HepG2 (cell line): ENCODE data around the gene SLC16A11. TPM values are rescaled to one million over a fixed set of nuclear protein-coding genes. Genes with fewer than 3 reads are reported as not detected.

Experiments
- ESRRA ChIP-seq: sonication (generic); formaldehyde crosslinking; IDR thresholded peaks from 2 replicates; pipeline ENCODE4 v1.5.1; 2020; ENCODE audit warnings: mild to moderate bottlenecking, low read depth, missing genetic modification reagents
- MYC ChIP-seq: sonication (generic); formaldehyde crosslinking; IDR thresholded peaks from 2 replicates; pipeline ENCODE4 v1.9.0; 2021; ENCODE audit warnings: missing genetic modification reagents, borderline replicate concordance
- NR1H2 ChIP-seq: sonication (generic); formaldehyde crosslinking; IDR thresholded peaks from 2 replicates; pipeline ENCODE4 v1.8.1; 2022; ENCODE audit warnings: low read depth, missing genetic modification reagents, borderline replicate concordance
- XBP1 ChIP-seq: sonication (generic); formaldehyde crosslinking; IDR thresholded peaks from 2 replicates; pipeline ENCODE4 v1.5.0; 2020; ENCODE audit warnings: missing genetic modification reagents
- ZNF260 ChIP-seq: sonication (generic); formaldehyde crosslinking; IDR thresholded peaks from 2 replicates; pipeline ENCODE4 v1.4.0; 2020; ENCODE audit warnings: missing genetic modification reagents, low read depth, mild to moderate bottlenecking, borderline replicate concordance
- ZNF749 ChIP-seq: sonication (generic); formaldehyde crosslinking; IDR thresholded peaks from 2 replicates; pipeline ENCODE4 v1.8.0; 2022; ENCODE audit warnings: mild to moderate bottlenecking, missing genetic modification reagents, moderate library complexity, borderline replicate concordance
- ZNF891 ChIP-seq: sonication (generic); formaldehyde crosslinking; IDR thresholded peaks from 2 replicates; pipeline ENCODE4 v1.5.0; 2020; ENCODE audit warnings: mild to moderate bottlenecking, missing genetic modification reagents
- polyA plus RNA-seq, 8 experiments: library from polyadenylated mRNA; depleted of rRNA in 3 of 8; stranded (reverse) in 7 of 8; unstranded in 1 of 8; fragments of >200 nt; fragmentation: Illumina TruSeq in 4 of 8; extraction: Trizol in 4 of 8; gene quantifications; 2 replicates each; pipeline versions ENCODE4 v1.2.1 to v1.2.3, GENCODE V29; 2011 to 2016; ENCODE audit warnings: low read depth in 4 of 8, missing spikeins in 1 of 8, mixed read lengths in 1 of 8; ENCODE audit not compliant: insufficient read depth in 1 of 8
- total RNA-seq, 5 experiments: library from RNA; depleted of rRNA; stranded (reverse); fragments of >200 nt; fragmentation: Illumina TruSeq; extraction: Trizol; gene quantifications; 2 replicates each; pipeline ENCODE4 v1.2.3, GENCODE V29; 2016; ENCODE audit warnings: low read depth in 1 of 5
- TF ChIP-seq, protein P1 (sequence below): sonication (generic); formaldehyde crosslinking; IDR thresholded peaks from 2 replicates; pipeline ENCODE4 v1.9.0; 2021; ENCODE audit warnings: missing genetic modification reagents, mild to moderate bottlenecking, borderline replicate concordance
- TF ChIP-seq, protein P2 (sequence below): sonication (generic); formaldehyde crosslinking; IDR thresholded peaks from 2 replicates; pipeline ENCODE4 v1.8.1; 2023; ENCODE audit warnings: mild to moderate bottlenecking, moderate library complexity, missing genetic modification reagents

Gene SLC16A11
- total and polyA plus RNA-seq, 2 of the 13 experiments (the other 11 are each of a cell fraction or from before 2014, with no cell fraction given), result not detected

DNA sequence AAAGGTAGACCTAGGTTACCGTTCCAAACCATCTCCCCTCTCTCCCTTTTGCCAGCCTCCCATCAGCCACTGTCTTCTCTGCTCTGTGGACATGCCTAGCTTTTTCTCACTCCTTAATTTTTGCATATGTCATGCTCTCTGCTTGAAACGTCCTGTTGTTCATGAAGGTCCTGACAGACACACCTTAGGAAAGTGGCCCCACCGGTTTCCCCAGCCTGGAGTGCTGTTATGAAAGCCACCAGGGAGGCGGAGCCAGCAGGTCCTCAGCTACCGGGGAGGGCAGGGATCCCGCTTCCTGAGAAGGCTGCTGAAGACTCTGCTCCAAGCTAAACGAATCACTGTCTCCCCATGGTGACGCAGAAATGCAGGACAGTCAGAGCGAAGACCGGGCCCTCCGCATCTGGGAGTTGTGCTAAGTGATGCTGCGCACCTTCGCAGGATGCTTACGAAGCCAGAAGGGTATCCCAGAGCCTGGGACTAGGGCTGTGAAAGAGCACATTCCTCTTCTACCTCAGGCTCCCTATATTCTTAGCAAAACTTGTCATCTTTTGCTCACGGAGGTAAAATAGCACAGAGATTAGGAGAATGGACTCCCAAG, 2.3 kb upstream of the SLC16A11 start (continued):
- TF ChIP-seq ZNF891 (no peak), NR1H2 (CRISPR knock-in tag) (no peak), ZNF749 (CRISPR knock-in tag) (no peak), ESRRA (CRISPR knock-in tag) (no peak), ZNF260 (CRISPR knock-in tag) (no peak), XBP1 (CRISPR knock-in tag) (no peak), MYC (no peak)
- TF ChIP-seq, protein P1, sequence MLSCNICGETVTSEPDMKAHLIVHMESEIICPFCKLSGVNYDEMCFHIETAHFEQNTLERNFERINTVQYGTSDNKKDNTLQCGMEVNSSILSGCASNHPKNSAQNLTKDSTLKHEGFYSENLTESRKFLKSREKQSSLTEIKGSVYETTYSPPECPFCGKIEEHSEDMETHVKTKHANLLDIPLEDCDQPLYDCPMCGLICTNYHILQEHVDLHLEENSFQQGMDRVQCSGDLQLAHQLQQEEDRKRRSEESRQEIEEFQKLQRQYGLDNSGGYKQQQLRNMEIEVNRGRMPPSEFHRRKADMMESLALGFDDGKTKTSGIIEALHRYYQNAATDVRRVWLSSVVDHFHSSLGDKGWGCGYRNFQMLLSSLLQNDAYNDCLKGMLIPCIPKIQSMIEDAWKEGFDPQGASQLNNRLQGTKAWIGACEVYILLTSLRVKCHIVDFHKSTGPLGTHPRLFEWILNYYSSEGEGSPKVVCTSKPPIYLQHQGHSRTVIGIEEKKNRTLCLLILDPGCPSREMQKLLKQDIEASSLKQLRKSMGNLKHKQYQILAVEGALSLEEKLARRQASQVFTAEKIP (CRISPR knock-in tag), result no peak
- TF ChIP-seq, protein P2, sequence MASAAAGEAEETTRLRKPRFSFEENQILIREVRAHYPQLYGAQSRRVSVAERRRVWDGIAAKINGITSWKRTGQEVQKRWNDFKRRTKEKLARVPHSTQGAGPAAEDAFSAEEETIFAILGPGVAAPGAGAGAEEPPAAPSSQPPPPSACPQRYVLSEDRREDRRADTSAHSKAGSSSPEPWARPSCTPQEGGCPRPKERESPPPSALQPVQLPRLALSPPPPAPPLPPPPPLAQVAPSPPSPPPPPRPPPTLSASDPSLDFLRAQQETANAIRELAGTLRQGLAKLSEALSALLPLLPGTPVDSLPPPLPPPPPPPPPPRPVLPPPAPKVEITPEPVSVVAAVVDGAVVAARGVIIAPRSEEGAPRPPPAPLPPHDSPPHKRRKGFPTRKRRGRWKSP (CRISPR knock-in tag), result no peak
